Erythroblast (primary cell): Measurements from ENCODE around the gene TTC29.

ENCODE experiments used
- DNase-seq, 2 experiments: peaks; one replicate each; lab custom pipeline; 2025; lab: John Stamatoyannopoulos, UW
- GATA1 ChIP-seq: IDR thresholded peaks from 2 replicates; pipeline ENCODE4 v1.6.1; 2011; ENCODE audit warnings: low read depth, mild to moderate bottlenecking, control low read depth, low read length, moderate library complexity
- POLR2A ChIP-seq: IDR thresholded peaks from 2 replicates; pipeline ENCODE4 v1.6.1; 2011; ENCODE audit warnings: mild to moderate bottlenecking, low read length

TTC29 gene

GRCh38 chr4:146945556-146946374 is at the start of gene TTC29:
Gene TTC29 (minus strand): TSS chr4:146945864. CDS start chr4:146939895, 5,969 bp downstream.
- peak; percentile 77 to 86 for DNase-seq

GRCh38 chr4:146981651-146982050 is 36.0 kb upstream of the TTC29 start:
- TF ChIP-seq GATA1 (no peak), POLR2A (no peak)

More at GRCh38 chr4:146945556-146946374, at the start of gene TTC29:
- TF ChIP-seq POLR2A (no peak), GATA1 (no peak)

GRCh38 chr4:146978641-146979040 is 33.0 kb upstream of the TTC29 start:
- TF ChIP-seq POLR2A, result no peak
- TF ChIP-seq GATA1, result no peak
- no peak for DNase-seq

More at GRCh38 chr4:146981651-146982050, 36.0 kb upstream of the TTC29 start:
- DNase-seq, result no peak

- DNase-seq, result no peak
These were observed 30.5 kb upstream of the TTC29 start for GRCh38 chr4:146976145-146976544.

GRCh38 chr4:146975527-146975926 is 29.9 kb upstream of the TTC29 start:
- peak in 1 of 2 experiments; percentile 13 for DNase-seq

More at GRCh38 chr4:146976145-146976544, 30.5 kb upstream of the TTC29 start:
- TF ChIP-seq GATA1, result no peak
- no peak for TF ChIP-seq POLR2A

GRCh38 chr4:146975036-146975435 is 29.4 kb upstream of the TTC29 start:
- DNase-seq, result no peak
- TF ChIP-seq GATA1 (no peak), POLR2A (no peak)

More at GRCh38 chr4:146975527-146975926, 29.9 kb upstream of the TTC29 start:
- no peak for TF ChIP-seq POLR2A
- no peak for TF ChIP-seq GATA1

- TF ChIP-seq GATA1 (no peak), POLR2A (no peak)
- DNase-seq, result no peak
These were observed 26.4 kb upstream of the TTC29 start for GRCh38 chr4:146972036-146972435.

- DNase-seq, result no peak
- TF ChIP-seq GATA1, result no peak
- TF ChIP-seq POLR2A, result no peak
These were observed 23.5 kb upstream of the TTC29 start for GRCh38 chr4:146969126-146969525.

- no peak for DNase-seq
These were observed 15.0 kb upstream of the TTC29 start for GRCh38 chr4:146960634-146961033.

GRCh38 chr4:146959692-146960091 is 14.0 kb upstream of the TTC29 start:
- TF ChIP-seq GATA1 (no peak), POLR2A (no peak)
- DNase-seq, result no peak

More at GRCh38 chr4:146960634-146961033, 15.0 kb upstream of the TTC29 start:
- TF ChIP-seq GATA1 (no peak), POLR2A (no peak)

- DNase-seq, result no peak
These were observed 11.6 kb upstream of the TTC29 start for GRCh38 chr4:146957237-146957636.

GRCh38 chr4:146952896-146953295 is 7.2 kb upstream of the TTC29 start:
- TF ChIP-seq GATA1 (no peak), POLR2A (no peak)
- no peak for DNase-seq

More at GRCh38 chr4:146957237-146957636, 11.6 kb upstream of the TTC29 start:
- no peak for TF ChIP-seq POLR2A
- TF ChIP-seq GATA1, result no peak

GRCh38 chr4:146949559-146949958 is 3.9 kb upstream of the TTC29 start:
- DNase-seq, result no peak
- TF ChIP-seq GATA1, result no peak
- TF ChIP-seq POLR2A, result no peak

- no peak for DNase-seq
- TF ChIP-seq POLR2A, result no peak
These were observed 1.8 kb downstream of the TTC29 start for GRCh38 chr4:146943691-146944375.
